Measurements from ENCODE around the gene STK39. TPM values are rescaled to one million over a fixed set of nuclear protein-coding genes. Genes with fewer than 3 reads are reported as not detected.

The STK39 gene
- total and polyA plus RNA-seq, 2 donors from 2014 or later = 15.9 to 27.1 TPM

GRCh38 chr2:168186452-168186851, 60.9 kb downstream of the STK39 start:
- no peak for TF ChIP-seq CTCF (IDR thresholded peaks at IDR 0.05; ENCODE audit: borderline replicate concordance, extremely low read depth, insufficient read depth)
- H3K27me3 ChIP-seq (ENCODE audit: control insufficient read depth, insufficient read depth, low read length) = no peaks in the 10 kb centered on the region
- FAIRE-seq = no peak
- peaks cover 0 to 3% (median 0%) of the 10 kb centered on the region in 3 donors for H3K36me3 ChIP-seq (ENCODE audit: control insufficient read depth in 2 of 3, insufficient read depth in 3 of 3, low read length in 3 of 3)
- H3K4me3 ChIP-seq (ENCODE audit: low read length in 3 of 3) = no peak overlapping the region
- no peak for DNase-seq
- H3K9me3 ChIP-seq (ENCODE audit: control insufficient read depth in 2 of 3, insufficient read depth in 1 of 3, low read length in 3 of 3) = no peaks in the 10 kb centered on the region
- intact Hi-C loops (cut with DNase I) = no loop called here
- H3K4me1 ChIP-seq (ENCODE audit: control insufficient read depth in 2 of 3, insufficient read depth in 2 of 3, low read depth in 1 of 3, low read length in 3 of 3) = peaks cover 0 to 4% (median 0%) of the 10 kb centered on the region in 3 donors
- H3K9ac ChIP-seq (ENCODE audit: low read length in 3 of 3) = no peak overlapping the region
- H3K27ac ChIP-seq (ENCODE audit: low read depth in 2 of 2, low read length in 2 of 2) = no peak overlapping the region

GRCh38 chr2:168185583-168186274, 61.7 kb downstream of the STK39 start:
- H3K9ac ChIP-seq (ENCODE audit: low read length in 3 of 3) = no peak overlapping the region
- intact Hi-C loops (cut with DNase I) = no loop called here
- H3K27ac ChIP-seq (ENCODE audit: low read depth in 2 of 2, low read length in 2 of 2) = no peak overlapping the region
- no peak for DNase-seq
- no peak overlapping the region for H3K4me3 ChIP-seq (ENCODE audit: low read length in 3 of 3)
- no peaks in the 10 kb centered on the region for H3K9me3 ChIP-seq (ENCODE audit: control insufficient read depth in 2 of 3, insufficient read depth in 1 of 3, low read length in 3 of 3)
- no peak for FAIRE-seq
- TF ChIP-seq CTCF (IDR thresholded peaks at IDR 0.05; ENCODE audit: borderline replicate concordance, extremely low read depth, insufficient read depth) = no peak
- H3K27me3 ChIP-seq (ENCODE audit: control insufficient read depth, insufficient read depth, low read length) = no peaks in the 10 kb centered on the region
- peaks cover 0 to 4% (median 0%) of the 10 kb centered on the region in 3 donors for H3K4me1 ChIP-seq (ENCODE audit: control insufficient read depth in 2 of 3, insufficient read depth in 2 of 3, low read depth in 1 of 3, low read length in 3 of 3)
- H3K36me3 ChIP-seq (ENCODE audit: control insufficient read depth in 2 of 3, insufficient read depth in 3 of 3, low read length in 3 of 3) = peaks cover 0 to 3% (median 0%) of the 10 kb centered on the region in 3 donors

- Histone ChIP-seq H3K4me1 (ENCODE audit: control insufficient read depth in 2 of 3, insufficient read depth in 2 of 3, low read depth in 1 of 3, low read length in 3 of 3) (peaks cover 0 to 4% (median 0%) of the 10 kb centered on the region in 3 donors), H3K36me3 (ENCODE audit: control insufficient read depth in 2 of 3, insufficient read depth in 3 of 3, low read length in 3 of 3) (peaks cover 0 to 3% (median 0%) of the 10 kb centered on the region in 3 donors), H3K9ac (ENCODE audit: low read length in 3 of 3) (no peak overlapping the region), H3K4me3 (ENCODE audit: low read length in 3 of 3) (no peak overlapping the region), H3K27ac (ENCODE audit: low read depth in 2 of 2, low read length in 2 of 2) (no peak overlapping the region), H3K27me3 (ENCODE audit: control insufficient read depth, insufficient read depth, low read length) (no peaks in the 10 kb centered on the region), H3K9me3 (ENCODE audit: control insufficient read depth in 2 of 3, insufficient read depth in 1 of 3, low read length in 3 of 3) (no peaks in the 10 kb centered on the region)
- no peak for TF ChIP-seq CTCF (IDR thresholded peaks at IDR 0.05; ENCODE audit: borderline replicate concordance, extremely low read depth, insufficient read depth)
- FAIRE-seq (no peak), DNase-seq (no peak)
- intact Hi-C loops (cut with DNase I) = no loop called here
Measured at GRCh38 chr2:168184681-168185513, 62.5 kb downstream of the STK39 start.

All from kidney (tissue), 14 donors.